ENCODE results near the gene ANGPTL1.

The ANGPTL1 gene

DNA sequence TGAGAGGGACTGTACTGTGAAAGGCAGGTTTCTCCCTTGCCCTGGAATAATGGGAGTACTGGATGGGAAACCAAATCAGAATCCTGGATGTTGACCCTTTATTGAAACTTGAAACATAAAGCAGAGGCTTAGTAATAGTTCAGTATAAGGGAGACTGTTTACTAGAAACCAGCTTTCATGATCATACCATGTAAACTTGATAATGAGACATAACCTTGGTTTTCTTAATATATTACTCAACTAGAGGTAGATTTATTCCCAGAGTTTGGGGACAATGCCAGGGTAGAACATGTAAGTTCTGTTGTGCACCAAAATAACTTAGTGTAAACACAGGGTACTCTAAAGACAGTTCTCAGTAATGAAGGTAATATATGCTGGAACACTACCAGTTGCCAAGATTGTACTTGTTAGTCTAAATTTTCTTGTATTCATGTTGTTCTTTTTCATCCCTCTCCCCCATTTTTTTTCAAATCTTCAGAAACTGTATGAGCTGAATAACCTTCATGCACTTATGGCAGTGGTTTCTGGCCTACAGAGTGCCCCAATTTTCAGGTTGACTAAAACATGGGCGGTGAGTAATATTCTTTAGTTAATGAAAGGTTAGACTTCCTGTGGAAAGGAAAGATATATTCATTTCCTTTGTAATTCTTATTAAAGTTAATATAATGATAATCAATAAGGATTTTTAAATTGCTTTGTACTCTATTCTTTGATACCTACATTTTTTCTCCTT, 49.6 kb downstream of the ANGPTL1 start:
- no CpG with 5 or more reads among the region's 1 CpG for WGBS (ENCODE audit: insufficient coverage, insufficient read length)
- H3K4me3 ChIP-seq (ENCODE audit: low read length) = no peak overlapping the region
- H3K36me3 ChIP-seq (ENCODE audit: control insufficient read depth, insufficient read depth, low read length) = no peaks in the 10 kb centered on the region
- H3K27me3 ChIP-seq (ENCODE audit: control insufficient read depth, insufficient read depth, low read length) = no peaks in the 10 kb centered on the region
- DNase-seq (ENCODE audit: low read depth, low spot score) = no peak
- no peaks in the 10 kb centered on the region for H3K4me1 ChIP-seq (ENCODE audit: control insufficient read depth, insufficient read depth, low read length)
- H3K27ac ChIP-seq (ENCODE audit: low read length) = no peak overlapping the region
- no peaks in the 10 kb centered on the region for H3K9me3 ChIP-seq (ENCODE audit: control insufficient read depth, insufficient read depth, low read length)

- H3K9me3 ChIP-seq (ENCODE audit: control insufficient read depth, insufficient read depth, low read length) = no peaks in the 10 kb centered on the region
- H3K27me3 ChIP-seq (ENCODE audit: control insufficient read depth, insufficient read depth, low read length) = no peaks in the 10 kb centered on the region
- no peak overlapping the region for H3K4me3 ChIP-seq (ENCODE audit: low read length)
- H3K4me1 ChIP-seq (ENCODE audit: control insufficient read depth, insufficient read depth, low read length) = no peaks in the 10 kb centered on the region
- WGBS (ENCODE audit: insufficient coverage, insufficient read length) = no CpG with 5 or more reads among the region's 4 CpGs
- no peaks in the 10 kb centered on the region for H3K36me3 ChIP-seq (ENCODE audit: control insufficient read depth, insufficient read depth, low read length)
- H3K27ac ChIP-seq (ENCODE audit: low read length) = no peak overlapping the region
- no peak for DNase-seq (ENCODE audit: low read depth, low spot score)
These were observed 51.8 kb downstream of the ANGPTL1 start for GRCh38 chr1:178819123-178819522.

- Histone ChIP-seq H3K27me3 (ENCODE audit: control insufficient read depth, insufficient read depth, low read length) (no peaks in the 10 kb centered on the region), H3K4me1 (ENCODE audit: control insufficient read depth, insufficient read depth, low read length) (no peaks in the 10 kb centered on the region), H3K4me3 (ENCODE audit: low read length) (no peak overlapping the region), H3K36me3 (ENCODE audit: control insufficient read depth, insufficient read depth, low read length) (no peaks in the 10 kb centered on the region), H3K27ac (ENCODE audit: low read length) (no peak overlapping the region), H3K9me3 (ENCODE audit: control insufficient read depth, insufficient read depth, low read length) (no peaks in the 10 kb centered on the region)
- no peak for DNase-seq (ENCODE audit: low read depth, low spot score)
- no CpG with 5 or more reads among the region's 2 CpGs for WGBS (ENCODE audit: insufficient coverage, insufficient read length)
These were observed 52.5 kb downstream of the ANGPTL1 start for GRCh38 chr1:178818416-178818815.

DNA sequence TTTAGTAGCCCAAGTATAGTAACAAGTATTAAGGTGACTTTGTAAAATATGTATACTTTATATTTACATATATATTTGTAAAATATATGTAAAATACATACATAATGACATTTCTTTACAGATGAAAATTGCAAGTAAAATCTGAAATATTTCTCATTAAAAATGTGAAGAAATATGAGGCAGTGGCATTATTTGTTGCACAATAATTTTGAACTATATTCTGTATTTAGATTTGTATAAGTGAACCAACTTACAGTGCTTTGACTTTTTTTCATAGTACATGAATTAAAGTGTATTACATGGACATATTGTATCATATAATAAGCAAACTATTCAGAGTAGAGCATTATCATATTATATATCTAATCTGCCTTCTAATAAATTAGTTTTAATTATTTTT, 60.3 kb downstream of the ANGPTL1 start:
- no peaks in the 10 kb centered on the region for H3K27me3 ChIP-seq (ENCODE audit: control insufficient read depth, insufficient read depth, low read length)
- no peak overlapping the region for H3K4me3 ChIP-seq (ENCODE audit: low read length)
- H3K36me3 ChIP-seq (ENCODE audit: control insufficient read depth, insufficient read depth, low read length) = no peaks in the 10 kb centered on the region
- no peaks in the 10 kb centered on the region for H3K9me3 ChIP-seq (ENCODE audit: control insufficient read depth, insufficient read depth, low read length)
- DNase-seq (ENCODE audit: low read depth, low spot score) = no peak
- H3K4me1 ChIP-seq (ENCODE audit: control insufficient read depth, insufficient read depth, low read length) = no peaks in the 10 kb centered on the region
- H3K27ac ChIP-seq (ENCODE audit: low read length) = no peak overlapping the region

- no peak for DNase-seq (ENCODE audit: low read depth, low spot score)
- Histone ChIP-seq H3K4me1 (ENCODE audit: control insufficient read depth, insufficient read depth, low read length) (no peaks in the 10 kb centered on the region), H3K36me3 (ENCODE audit: control insufficient read depth, insufficient read depth, low read length) (no peaks in the 10 kb centered on the region), H3K27me3 (ENCODE audit: control insufficient read depth, insufficient read depth, low read length) (no peaks in the 10 kb centered on the region), H3K9me3 (ENCODE audit: control insufficient read depth, insufficient read depth, low read length) (no peaks in the 10 kb centered on the region), H3K4me3 (ENCODE audit: low read length) (no peak overlapping the region), H3K27ac (ENCODE audit: low read length) (no peak overlapping the region)
- WGBS (ENCODE audit: insufficient coverage, insufficient read length) = no CpG with 5 or more reads among the region's 3 CpGs
These were observed 62.3 kb downstream of the ANGPTL1 start for GRCh38 chr1:178808529-178808928.

DNA sequence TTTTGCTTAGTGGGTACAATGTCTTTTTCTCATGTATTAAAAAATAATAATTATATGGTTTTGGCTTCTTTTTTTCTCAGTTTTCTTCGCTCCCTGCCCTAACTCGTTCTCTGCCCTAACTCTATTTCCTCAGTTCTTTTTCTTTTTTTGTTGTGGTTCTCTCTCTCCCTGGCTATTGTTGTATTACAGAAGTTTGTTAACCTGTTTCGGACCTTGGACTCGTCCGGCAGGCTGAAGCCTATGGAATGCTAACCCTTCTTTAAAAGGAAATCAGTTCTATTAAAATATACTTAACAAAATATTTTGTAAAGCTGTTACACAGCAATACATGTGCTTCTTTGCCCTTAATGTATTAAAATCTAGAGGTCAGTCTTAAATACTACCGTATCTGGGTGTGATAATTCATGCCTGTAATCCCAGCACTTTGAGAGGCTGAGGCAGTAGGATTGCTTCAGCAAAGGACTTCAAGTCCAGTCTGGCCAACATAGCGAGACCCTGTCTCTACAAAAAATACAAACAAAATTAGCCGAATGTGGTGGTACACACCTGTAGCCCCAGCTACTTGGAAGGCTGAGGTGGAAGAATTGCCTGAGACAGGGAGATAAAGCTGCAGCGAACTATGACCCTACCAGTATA, 64.1 kb downstream of the ANGPTL1 start:
- Histone ChIP-seq H3K36me3 (ENCODE audit: control insufficient read depth, insufficient read depth, low read length) (no peaks in the 10 kb centered on the region), H3K27me3 (ENCODE audit: control insufficient read depth, insufficient read depth, low read length) (no peaks in the 10 kb centered on the region), H3K4me3 (ENCODE audit: low read length) (no peak overlapping the region), H3K9me3 (ENCODE audit: control insufficient read depth, insufficient read depth, low read length) (no peaks in the 10 kb centered on the region), H3K4me1 (ENCODE audit: control insufficient read depth, insufficient read depth, low read length) (no peaks in the 10 kb centered on the region), H3K27ac (ENCODE audit: low read length) (no peak overlapping the region)
- no CpG with 5 or more reads among the region's 9 CpGs for WGBS (ENCODE audit: insufficient coverage, insufficient read length)
- no peak for DNase-seq (ENCODE audit: low read depth, low spot score)

DNA sequence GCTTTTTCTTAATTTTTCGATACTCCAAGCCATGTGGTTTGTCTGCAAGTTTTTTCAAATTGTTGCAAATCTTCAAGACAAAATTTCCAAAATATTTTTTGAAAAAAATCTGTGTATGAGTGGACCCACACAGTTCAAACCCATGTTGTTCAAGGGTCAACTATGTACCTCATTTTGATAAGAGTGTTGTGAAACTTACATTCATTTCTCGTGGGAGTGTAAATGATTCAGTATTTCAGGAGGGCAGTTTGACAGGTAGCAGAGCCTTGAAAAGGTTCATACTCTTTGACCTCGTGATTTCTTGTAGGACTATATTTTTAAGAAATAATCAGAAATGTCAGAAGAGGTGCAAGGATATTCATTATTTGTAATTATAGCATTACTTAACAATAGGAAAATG, 68.0 kb downstream of the ANGPTL1 start:
- H3K9me3 ChIP-seq (ENCODE audit: control insufficient read depth, insufficient read depth, low read length) = no peaks in the 10 kb centered on the region
- H3K4me1 ChIP-seq (ENCODE audit: control insufficient read depth, insufficient read depth, low read length) = no peaks in the 10 kb centered on the region
- no peak for DNase-seq (ENCODE audit: low read depth, low spot score)
- H3K27ac ChIP-seq (ENCODE audit: low read length) = no peak overlapping the region
- H3K36me3 ChIP-seq (ENCODE audit: control insufficient read depth, insufficient read depth, low read length) = no peaks in the 10 kb centered on the region
- no peaks in the 10 kb centered on the region for H3K27me3 ChIP-seq (ENCODE audit: control insufficient read depth, insufficient read depth, low read length)
- WGBS (ENCODE audit: insufficient coverage, insufficient read length) = no CpG with 5 or more reads among the region's 3 CpGs
- no peak overlapping the region for H3K4me3 ChIP-seq (ENCODE audit: low read length)

All from iPS DF 6.9 (cell line).